GM19324 (cell line): Measurements from ENCODE around the gene PDE5A.

ENCODE experiments used
- ATAC-seq: cut with Tn5 transposase; IDR thresholded peaks from one replicate; pipeline ENCODE4 v1.9.1; 2021; ENCODE audit warnings: mild to moderate bottlenecking, moderate library complexity; ENCODE audit not compliant: unreplicated experiment, low FRiP score

PDE5A gene

DNA sequence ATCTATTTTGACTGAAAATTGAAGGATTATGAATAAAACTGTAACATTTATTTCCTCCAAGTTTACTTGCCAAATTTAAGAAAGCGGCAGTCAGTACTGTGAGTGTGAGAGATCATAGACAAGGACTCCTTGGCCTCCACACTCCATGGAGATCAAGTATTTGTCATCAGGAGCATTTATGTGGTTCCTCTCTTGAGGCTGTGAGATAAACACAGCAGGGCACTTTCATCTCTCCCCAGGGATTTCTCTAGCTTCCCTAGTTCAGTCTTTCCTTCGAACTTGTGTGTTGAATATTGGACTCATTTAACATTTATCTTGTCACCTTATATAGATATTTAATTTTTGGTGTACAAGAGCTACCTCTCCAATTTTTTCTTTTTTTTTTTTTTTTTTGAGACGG lies 40.8 kb downstream of the PDE5A start:
- no peak for ATAC-seq

DNA sequence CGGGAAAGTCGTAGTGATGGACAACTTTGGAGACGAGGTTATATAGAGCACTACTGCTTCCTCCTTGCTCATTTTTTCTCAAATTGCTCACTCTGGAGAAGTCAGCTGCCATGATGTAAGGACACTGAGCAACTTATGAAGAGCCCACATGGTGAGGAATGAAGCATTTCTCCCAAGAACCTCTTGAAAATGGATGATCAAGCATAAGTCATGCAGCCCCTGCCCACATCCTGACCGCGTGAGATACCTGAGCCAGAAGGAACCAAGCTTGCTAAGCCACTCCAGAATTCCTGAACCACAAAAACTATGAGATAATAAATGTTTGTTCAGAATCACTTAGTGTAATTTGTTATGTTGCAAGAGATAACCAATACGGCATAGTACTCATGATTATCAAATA lies 42.8 kb downstream of the PDE5A start:
- no peak for ATAC-seq

DNA sequence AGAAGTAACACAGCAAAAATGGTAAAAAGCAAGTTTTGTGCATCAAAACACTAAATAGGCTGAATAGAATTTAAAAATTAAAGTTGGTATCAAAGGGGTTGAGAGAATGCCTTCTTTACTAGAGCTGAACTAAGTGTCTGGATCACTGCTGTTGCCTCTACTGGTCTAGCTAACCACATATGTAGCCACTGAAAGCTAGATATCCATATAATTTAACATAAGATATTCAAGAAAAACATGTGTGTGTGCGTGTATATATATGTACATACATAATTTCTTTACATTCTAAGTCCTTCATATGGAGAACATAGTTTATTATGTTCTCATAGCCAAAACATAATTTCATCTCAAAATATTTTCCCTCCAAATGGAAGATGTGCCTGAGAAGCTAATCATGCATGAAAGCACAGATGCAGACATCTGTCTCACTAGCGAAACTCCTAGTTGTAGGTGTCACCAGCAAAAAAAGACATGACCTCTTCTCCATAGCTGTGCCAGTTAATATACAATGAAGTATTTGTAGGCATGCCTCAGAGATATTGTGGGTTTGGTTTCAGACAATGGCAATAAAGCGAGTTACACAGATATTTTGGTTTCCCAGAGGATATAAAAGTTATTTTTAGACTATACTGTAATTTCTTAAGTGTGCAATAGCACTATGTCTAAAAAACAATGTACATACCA lies 47.3 kb downstream of the PDE5A start:
- no peak for ATAC-seq

DNA sequence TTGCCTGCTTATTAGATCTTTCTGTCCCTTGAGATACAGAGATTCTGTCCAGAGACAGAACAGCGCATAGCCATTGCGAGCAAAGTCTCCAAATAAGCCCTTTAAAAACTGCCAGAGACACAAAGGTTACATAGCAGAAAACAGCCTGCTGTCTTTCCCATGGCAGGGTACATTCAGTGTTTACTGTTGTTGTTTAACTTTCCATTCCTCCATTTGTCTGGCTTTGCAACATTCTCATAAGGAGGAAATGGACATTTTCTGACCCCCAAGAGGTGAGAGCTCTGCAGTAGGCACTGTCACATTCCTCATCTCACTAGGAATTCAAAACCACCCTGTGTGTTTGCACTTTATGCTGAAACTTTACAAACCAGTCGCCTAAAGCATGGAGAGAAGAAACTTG lies 48.3 kb downstream of the PDE5A start:
- ATAC-seq: no peak

DNA sequence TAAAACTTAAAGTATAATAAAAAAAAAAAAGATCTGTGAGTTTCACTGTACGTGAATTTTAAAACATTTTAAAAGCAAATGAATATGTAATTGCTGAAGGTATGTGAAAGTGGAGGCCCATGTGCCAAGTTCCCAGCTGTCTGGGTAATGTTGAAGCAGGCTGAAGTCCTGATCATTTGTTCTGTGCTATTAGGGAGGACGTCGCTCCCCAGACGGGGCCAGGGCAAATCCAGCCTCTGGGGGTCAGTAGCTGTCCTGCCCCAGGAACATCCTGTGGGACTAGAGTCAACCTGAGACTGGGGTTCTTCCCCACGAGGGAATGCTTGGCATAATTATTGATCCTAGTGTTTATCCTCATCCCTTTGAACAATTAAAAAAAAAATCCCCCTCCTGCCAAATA lies 48.8 kb downstream of the PDE5A start:
- ATAC-seq: no peak

DNA sequence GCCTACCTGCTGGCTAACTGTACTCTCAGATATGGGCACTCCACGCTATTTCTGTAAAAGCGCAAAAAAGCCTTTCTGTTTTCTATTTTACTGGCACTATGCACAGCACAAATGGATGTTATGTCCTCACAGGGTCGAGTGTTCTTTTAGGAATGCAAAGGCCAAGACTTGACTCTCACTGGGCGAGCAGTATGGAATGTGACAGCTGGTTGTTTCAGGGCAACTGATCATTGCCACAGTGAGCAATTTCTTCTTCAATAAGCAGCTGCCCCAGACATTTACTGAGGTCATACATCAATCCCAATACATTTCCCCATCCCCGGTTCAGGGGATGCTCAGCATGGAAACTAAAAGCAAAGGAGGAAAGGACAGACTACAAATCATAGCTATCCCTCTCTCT lies 58.2 kb downstream of the PDE5A start:
- no peak for ATAC-seq

DNA sequence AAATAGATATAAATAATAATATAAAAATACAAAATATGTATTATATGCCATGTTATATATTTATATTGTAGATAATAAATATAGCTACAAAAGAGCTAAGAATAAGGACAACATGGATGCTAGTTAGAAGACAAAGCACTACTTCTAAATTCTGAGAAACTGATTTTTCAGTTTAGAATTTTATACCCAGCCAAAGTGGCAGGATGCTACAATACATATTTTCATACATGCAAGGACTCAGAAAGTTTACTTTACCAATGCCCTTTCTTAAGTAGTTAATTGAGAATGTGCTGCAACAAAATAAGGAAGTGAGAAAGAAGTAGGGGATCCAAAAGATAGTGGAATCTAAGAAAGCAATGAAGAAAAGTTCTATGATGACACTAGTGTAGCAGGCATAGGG lies 64.5 kb downstream of the PDE5A start:
- no peak for ATAC-seq

DNA sequence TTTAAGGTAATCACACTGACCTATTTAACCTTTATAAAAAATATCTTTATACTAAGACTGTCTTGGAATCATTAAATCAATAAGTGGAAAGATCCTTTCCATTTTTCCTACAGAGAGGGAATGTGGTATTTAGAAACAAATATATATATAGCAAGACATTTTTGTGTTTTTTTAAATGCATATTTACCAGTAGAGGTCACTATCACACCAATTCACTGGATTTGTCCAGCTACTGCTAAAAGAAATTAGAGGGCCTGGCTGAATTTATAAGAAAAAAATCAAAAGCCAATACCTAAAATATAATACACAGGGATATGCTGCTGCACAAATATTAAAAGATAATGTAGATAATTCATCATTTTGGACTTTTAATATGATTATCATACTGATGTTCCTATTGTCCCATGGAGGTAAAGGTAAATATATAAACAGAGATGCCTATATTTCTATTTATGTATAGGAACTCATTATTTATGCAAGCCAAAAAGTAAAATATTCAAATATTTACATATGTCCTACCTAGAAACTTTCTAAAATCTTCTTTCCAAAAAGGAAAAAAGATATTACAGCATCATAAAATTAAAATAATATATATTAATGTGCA lies 69.5 kb downstream of the PDE5A start:
- no peak for ATAC-seq

DNA sequence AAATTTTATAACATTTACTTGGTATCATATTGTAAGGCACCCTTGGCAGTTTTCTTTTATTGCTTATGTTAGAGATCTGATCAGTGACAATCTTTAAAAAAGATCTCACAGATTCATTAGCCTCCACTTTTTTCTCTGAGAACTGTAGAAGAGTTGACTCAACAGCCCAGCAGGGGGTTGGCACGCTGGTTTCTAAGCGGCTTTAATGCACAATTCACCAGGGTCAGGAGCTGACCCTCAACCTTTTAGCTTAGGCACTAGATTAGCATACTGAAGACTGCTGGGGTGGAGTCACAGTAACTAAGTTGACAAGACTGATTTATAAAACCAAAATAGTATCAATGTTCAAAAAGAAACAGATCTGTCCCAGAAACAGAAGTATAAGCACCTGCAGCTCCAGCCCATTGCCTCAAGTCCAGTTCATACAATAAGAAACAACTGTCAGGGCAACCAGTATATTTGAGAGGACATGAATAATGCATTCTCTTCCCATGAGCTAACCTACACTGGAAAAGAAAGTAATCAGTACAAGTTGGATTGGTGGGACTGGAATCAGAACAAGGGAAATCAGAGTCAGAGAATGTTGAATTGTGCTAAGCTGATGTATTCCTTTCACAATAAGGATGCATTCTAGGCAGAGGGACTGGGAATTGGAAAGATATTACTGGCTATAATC lies 77.6 kb downstream of the PDE5A start:
- no peak for ATAC-seq

DNA sequence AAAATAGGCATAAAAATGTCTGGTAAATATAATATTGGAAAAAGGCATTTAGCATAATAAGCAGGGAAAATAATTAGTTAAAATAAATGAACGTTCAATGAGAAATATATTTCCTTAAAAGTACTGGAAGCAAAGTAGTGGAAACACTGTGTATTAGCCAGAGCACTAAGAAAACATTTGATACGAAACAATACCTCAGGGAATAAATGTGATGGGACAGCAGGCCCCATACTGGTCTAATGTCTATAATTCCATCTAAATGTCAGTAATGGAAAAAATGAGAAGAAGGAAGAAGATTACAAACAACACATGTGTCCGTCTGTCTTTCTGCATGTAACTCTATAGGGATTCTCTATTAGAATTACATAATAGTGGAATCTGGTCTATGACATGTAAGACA lies 79.0 kb downstream of the PDE5A start:
- no peak for ATAC-seq

DNA sequence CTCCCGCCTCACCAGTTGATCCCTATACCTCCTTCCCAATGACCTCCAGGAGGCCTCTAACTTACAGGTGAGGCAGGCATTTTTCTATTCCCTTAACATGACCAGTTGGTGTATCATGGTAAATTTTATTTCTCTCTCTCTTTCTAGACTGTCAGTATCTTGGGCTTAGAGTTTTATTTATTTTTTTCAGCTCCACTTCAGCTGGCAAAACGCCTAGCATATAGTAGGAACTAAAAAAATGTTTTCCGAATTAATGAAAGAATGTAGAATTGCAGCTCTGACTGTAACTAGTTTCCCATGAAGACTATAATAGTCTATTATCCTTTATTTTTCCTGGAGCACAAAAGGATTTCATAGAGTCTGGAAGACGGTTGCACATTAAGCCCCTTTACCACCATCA lies 84.8 kb downstream of the PDE5A start:
- no peak for ATAC-seq

DNA sequence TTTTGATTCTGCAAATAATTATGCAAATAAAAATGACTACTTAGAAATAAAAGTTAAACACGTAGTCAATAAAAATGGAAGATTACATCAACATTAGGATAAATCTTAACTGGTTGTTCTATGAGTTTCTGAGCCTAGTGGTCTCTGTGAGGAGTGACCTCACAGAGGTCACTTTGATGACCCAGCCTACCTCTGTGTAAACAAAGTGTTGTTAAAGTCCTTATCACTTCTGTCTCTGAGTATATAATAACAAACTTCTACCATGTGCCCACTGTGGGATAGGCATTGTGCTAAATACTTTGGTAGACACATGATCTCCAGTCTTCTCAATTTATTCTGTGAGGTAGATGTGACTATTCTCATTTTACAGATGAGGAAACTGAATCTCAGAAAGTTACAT lies 85.4 kb downstream of the PDE5A start:
- no peak for ATAC-seq

DNA sequence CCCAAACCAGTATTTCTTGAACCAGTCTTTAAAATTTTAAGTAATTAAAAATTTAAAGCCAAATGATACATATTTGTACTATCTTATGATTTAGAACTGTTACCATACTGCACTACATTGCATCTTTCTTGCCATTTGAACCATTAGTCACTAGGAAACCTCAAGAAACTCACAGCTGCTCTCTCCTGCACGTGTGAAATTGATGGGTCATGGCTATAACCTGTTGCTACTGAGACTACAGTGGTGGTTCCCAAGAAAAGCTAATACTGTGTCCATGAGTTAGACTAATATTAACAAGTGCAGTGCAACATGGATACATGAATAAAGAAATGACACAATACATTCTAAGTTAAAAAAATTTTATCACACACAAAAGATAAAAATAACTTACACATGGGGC lies 88.4 kb downstream of the PDE5A start:
- ATAC-seq: no peak

DNA sequence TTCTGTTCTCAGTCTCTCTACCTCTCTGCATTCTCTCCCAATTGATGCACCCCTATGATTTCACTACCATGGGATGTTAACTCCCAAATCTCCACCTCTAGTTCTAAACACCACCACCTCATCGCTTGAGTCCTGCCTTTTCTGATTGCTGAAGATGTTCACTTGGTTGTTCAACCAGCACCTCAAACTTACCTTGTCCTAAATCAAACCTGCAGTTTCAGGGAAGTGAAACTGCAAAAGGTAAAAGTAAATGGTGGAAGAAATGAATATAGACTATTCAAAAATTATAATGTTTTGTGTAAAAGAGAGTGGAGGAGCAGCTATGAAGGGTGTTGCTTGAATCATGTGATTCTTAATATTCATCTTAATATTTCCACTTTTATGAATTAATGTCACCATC lies 91.0 kb downstream of the PDE5A start:
- ATAC-seq: no peak

DNA sequence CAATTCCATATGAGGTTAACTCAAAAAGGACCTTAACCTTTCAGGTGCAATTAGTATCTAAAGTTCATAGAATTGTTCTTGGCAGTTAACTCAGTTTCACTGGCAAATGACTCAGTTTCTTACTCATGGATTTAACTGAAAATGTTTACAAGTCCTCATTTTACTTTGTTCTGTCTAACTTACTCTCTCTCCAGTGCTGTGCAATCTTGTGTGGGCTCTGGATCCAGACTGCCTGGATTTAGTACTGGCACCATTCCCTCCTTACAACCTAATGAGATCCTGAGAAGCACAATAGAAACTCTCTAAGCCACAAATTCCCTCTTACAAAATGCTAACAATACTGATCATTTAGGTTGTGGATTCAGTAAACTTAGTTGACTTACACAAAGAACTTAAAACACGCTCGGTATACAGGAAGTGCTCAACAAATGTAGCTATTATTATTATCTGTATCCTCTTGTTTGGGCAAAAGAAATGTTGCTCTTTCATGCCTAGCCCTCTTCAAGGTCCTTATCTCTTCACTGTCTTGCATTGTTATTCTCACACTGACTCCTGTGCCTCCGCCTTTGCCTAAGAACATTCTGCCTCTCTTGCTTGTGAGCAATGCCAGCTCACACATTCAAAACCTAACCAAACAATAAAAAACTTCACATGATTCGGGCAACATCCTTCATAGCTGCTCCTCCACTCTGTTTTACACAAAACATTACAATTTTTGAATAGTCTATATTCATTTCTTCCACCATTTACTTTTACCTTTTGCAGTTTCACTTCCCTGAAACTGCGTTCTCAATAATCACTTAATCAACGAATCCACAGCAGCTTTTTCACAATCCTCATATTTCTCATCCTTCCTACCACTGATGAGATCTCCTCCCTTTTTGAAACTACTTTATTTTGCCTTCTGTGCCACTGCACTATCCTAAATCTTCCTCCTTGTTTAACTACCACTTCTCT lies 91.8 kb downstream of the PDE5A start:
- no peak for ATAC-seq

DNA sequence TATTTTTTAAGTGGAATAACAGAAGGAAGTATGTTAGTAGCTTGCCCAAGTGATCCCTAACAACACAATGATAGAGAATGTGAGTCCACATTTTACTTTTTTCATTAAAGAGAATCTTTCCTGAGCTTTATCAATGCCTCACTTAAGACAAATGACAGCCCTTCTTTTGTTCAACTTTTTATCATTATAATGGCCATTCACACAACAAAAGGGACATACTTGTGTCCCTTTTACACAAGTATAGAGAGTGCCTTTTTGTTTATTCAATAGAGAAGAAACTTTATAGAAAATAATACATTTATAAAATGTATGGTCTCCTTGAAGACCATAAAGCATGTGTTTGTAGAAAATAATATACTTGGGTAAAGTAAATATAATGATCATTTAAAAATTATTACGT lies 96.3 kb downstream of the PDE5A start:
- ATAC-seq: no peak

DNA sequence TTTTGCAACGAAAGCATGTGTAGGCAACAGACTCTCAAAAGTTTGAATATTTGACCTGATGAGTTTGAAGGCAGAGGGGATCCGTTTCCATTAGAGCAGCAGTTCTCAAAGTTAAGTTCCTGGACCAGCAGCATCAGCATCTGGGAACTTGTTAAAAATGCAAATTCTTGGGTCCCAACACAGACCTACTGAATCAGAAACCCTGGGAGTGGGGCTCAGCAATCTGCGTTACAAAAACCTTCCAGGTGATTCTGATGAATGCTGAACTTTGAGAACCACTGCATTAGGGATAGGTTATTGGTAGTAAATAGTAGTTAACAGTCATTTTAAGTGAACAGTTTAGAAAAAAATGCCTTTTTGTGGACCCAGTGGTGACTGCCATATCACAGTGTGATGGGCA lies 98.8 kb downstream of the PDE5A start:
- ATAC-seq: no peak

DNA sequence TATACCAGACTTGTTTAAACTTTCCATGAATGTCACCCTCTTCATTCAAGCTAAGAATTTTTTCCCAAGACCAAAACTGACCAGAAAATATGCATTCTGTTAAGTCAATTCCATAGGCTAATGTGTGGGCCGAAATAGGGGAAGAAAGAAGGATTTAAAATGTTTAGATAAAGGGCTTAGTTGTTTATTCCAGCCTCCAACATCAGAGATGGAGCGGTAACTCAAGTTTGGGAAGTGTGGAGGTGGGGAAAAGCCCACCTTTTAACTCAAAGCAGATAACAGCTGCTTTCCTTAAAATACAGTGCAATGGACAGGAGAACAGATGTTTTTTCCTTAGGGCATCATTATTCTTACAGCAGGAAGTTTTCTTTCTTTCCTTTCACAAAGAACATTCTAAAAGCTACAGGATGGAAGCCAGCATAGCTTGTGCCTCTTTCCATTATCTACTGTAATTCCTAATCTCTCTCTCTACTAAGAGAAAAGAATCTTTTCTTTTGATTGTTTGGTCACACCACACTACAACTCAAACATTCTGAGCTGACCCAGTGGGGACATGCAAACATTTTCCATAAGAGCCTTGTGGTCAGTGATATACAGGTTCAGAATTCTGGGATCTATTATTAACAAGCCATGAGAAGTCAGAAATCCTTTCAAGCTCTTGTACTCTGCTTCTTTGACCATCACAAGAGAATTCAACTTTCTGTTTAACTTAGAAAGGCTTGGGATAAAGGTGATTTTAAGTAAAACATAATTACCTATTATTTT lies 101.6 kb downstream of the PDE5A start:
- ATAC-seq: no peak

DNA sequence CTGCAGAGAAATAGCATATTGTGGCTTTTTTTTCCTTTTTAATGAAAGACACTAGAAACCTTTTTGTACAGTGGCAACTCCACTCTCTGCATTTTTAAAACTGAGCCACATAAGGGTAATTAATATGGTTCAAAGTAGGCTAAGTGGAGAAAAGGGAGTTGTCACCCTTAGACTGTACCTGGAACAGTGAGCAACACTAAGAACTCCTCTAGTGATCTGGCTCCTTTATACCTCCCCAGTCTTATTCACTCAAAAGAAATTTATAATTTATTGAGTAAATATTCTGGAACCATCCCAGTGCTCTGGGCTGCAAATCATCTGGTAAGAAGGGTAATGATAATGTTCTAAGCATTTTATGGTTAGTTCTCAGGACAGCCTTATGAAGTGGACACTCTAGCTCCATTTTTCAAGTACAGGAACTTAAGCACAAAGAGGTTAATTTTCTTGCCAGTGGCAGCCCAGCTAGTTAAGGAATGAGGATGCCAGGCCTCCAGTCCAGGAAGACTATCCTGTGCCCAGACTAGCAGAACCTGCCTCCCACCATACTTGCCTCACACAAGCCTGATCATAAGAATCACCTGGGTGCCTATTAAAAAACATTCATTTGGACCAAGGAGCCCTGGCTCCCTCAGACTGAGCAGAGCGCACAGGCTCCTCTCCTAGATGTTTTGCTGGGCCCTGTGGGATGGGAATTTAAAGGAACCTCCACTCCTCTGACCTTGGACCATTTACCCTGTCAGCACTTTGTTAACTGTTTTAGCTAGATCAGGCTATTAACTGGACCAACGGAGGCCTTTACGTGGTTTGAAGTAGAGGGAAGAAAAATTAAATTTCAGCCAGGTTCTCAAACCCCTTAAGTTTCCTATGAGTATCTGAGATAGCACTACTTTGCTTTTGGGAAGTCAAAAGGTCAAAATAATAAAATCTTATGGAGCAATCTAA lies 102.6 kb downstream of the PDE5A start:
- ATAC-seq: no peak
